Caco-2 (cell line): Measurements from ENCODE around the gene RASGEF1B. TPM values are rescaled to one million over a fixed set of nuclear protein-coding genes. Genes with fewer than 3 reads are reported as not detected.

Experiments
- BruUV-seq: library from RNA; stranded (reverse); fragments of 400-500 nt; replicated peaks from 2 replicates; lab custom pipeline; 2021; lab: Mats Ljungman, UMichigan
- CTCF ChIA-PET: fragments of 300-600 bp; sonication (Branson Sonifier 250); formaldehyde crosslinking; loops from one replicate; lab custom pipeline; 2022; ENCODE audit warnings: antibody characterized with exemption; lab: Charles Lee
- POLR2A ChIA-PET: fragments of 300-600 bp; sonication (Branson Sonifier 250); formaldehyde crosslinking; loops from one replicate; lab custom pipeline; 2022; ENCODE audit warnings: antibody characterized with exemption; lab: Charles Lee
- DNase-seq, 2 experiments: peaks; one replicate each; pipeline versions ENCODE4 v3.0.0 to v3.0.0-alpha.2; 2020 to 2022
- H3K27me3 ChIP-seq: replicated peaks from 2 replicates; pipeline ENCODE4 v1.6.0; 2011; ENCODE audit warnings: low read length; ENCODE audit not compliant: control insufficient read depth, insufficient read depth
- H3K36me3 ChIP-seq: 2 replicates; pipeline ENCODE4 v1.5.1; 2011; ENCODE audit warnings: low read length; ENCODE audit not compliant: control insufficient read depth, insufficient read depth
- H3K4me1 ChIP-seq: fragments of 250-450 bp; sonication (Bioruptor Pico); 2 replicates; pipeline ENCODE4 v1.5.1; 2020; ENCODE audit warnings: mild to moderate bottlenecking
- H3K4me3 ChIP-seq: 2 replicates; pipeline ENCODE4 v1.5.1; 2011; ENCODE audit warnings: low read depth, mild to moderate bottlenecking, control low read depth, low read length
- H3K9me3 ChIP-seq: fragments of 250-450 bp; sonication (Bioruptor Pico); 2 replicates; pipeline ENCODE4 v1.5.1; 2020; ENCODE audit warnings: mild to moderate bottlenecking, moderate library complexity
- H3K27ac Mint-ChIP-seq: one replicate; pipeline ENCODE4 v1.8.0; 2022; ENCODE audit warnings: mixed read lengths; ENCODE audit not compliant: unreplicated experiment
- H3K27me3 Mint-ChIP-seq: one replicate; pipeline ENCODE4 v1.8.0; 2022; ENCODE audit warnings: mixed read lengths; ENCODE audit not compliant: insufficient read depth, unreplicated experiment
- H3K36me3 Mint-ChIP-seq: one replicate; pipeline ENCODE4 v1.8.0; 2022; ENCODE audit warnings: mild to moderate bottlenecking, mixed read lengths; ENCODE audit not compliant: insufficient read depth, unreplicated experiment
- H3K4me1 Mint-ChIP-seq: one replicate; pipeline ENCODE4 v1.8.0; 2022; ENCODE audit warnings: low read depth, mixed read lengths; ENCODE audit not compliant: unreplicated experiment
- H3K4me3 Mint-ChIP-seq: one replicate; pipeline ENCODE4 v1.8.0; 2022; ENCODE audit warnings: mild to moderate bottlenecking, moderate library complexity, mixed read lengths; ENCODE audit not compliant: unreplicated experiment
- H3K9me3 Mint-ChIP-seq: one replicate; pipeline ENCODE4 v1.8.0; 2022; ENCODE audit warnings: mixed read lengths; ENCODE audit not compliant: unreplicated experiment
- CTCF ChIP-seq, 2 experiments: fragments of 200-600 bp in 1 of 2; IDR thresholded peaks; 1 replicate in 1 of 2; 2 replicates in 1 of 2; pipeline versions ENCODE4 v1.5.1 to v1.8.0; 2011 to 2022; ENCODE audit warnings: antibody characterized with exemption in 1 of 2, control low read depth in 1 of 2, inconsistent platforms in 1 of 2, low read depth in 1 of 2, low read length in 1 of 2, mild to moderate bottlenecking in 1 of 2, moderate library complexity in 1 of 2; ENCODE audit not compliant: insufficient read depth in 1 of 2, severe bottlenecking in 1 of 2, unreplicated experiment in 1 of 2
- intact Hi-C: fragments of 100-400 bp; cut with micrococcal nuclease; formaldehyde crosslinking; loops from one replicate; pipeline ENCODE4 v1.10.0; 2022; ENCODE audit not compliant: unreplicated experiment
- total RNA-seq: library from RNA; stranded (reverse); gene quantifications from 2 replicates; pipeline ENCODE4 v1.2.3, GENCODE V29; 2022

Gene RASGEF1B
- total RNA-seq, 1 experiment from 2014 or later = 32.3 TPM

DNA sequence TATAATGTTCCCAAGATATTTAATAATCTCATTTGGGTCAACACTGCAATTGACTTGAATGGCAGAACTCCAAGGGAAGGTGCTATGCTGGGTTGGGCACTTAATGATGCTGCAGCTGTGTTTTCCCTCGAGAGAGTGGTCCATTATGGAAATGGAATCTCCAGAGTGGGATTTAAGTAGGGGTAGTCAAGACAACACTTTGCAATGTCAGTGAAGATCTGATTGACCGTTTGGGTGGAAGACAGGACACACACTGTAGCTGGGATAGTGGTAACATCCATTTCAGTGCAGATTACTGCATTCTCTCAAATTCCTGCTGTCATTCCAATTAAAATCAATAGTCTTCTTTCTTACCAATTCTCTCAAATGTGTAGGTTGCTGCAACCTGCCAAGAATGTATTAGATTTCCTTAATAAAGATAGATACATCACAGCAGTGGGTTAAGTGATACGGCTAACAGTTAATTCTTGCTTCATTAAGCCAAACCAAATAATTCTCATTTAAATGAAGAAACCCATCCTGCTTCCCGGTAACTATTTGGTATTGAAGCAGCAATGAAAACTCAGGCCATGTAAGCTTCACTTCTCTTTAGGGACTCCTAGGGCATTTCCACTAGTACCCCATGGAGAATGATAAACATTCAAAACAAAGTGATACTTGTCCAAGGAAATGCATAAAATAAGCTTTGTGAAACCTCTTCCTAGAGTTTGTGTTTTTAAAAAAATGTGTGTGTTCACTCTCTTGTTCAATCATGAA is 40.5 kb upstream of the RASGEF1B start:
- Mint-ChIP-seq H3K4me1 (no peaks in the 10 kb centered on the region), H3K9me3 (no peaks in the 10 kb centered on the region), H3K36me3 (no peaks in the 10 kb centered on the region), H3K27ac (no peak overlapping the region), H3K4me3 (no peak overlapping the region), H3K27me3 (no peaks in the 10 kb centered on the region)
- no peak for DNase-seq
- Histone ChIP-seq H3K4me1 (no peaks in the 10 kb centered on the region), H3K27me3 (no peaks in the 10 kb centered on the region), H3K9me3 (no peaks in the 10 kb centered on the region), H3K36me3 (no peaks in the 10 kb centered on the region), H3K4me3 (no peak overlapping the region)
- TF ChIP-seq CTCF (IDR thresholded peaks at IDR 0.05; ENCODE audit: insufficient read depth in 1 of 2, low read depth in 1 of 2, low read length in 1 of 2, severe bottlenecking in 1 of 2, unreplicated experiment in 1 of 2) = no peak
- CTCF ChIA-PET = no interaction called here
- intact Hi-C loops = no loop called here
- no TSS peak for BruUV-seq
- POLR2A ChIA-PET = no interaction called here

- H3K9me3 ChIP-seq = no peaks in the 10 kb centered on the region
- TF ChIP-seq CTCF (IDR thresholded peaks at IDR 0.05; ENCODE audit: insufficient read depth in 1 of 2, low read depth in 1 of 2, low read length in 1 of 2, severe bottlenecking in 1 of 2, unreplicated experiment in 1 of 2) = no peak
- no peaks in the 10 kb centered on the region for H3K27me3 ChIP-seq
- no peak overlapping the region for H3K4me3 Mint-ChIP-seq
- H3K36me3 ChIP-seq = no peaks in the 10 kb centered on the region
- no peak overlapping the region for H3K27ac Mint-ChIP-seq
- no peaks in the 10 kb centered on the region for H3K4me1 Mint-ChIP-seq
- H3K27me3 Mint-ChIP-seq = no peaks in the 10 kb centered on the region
- DNase-seq = no peak
- no peaks in the 10 kb centered on the region for H3K9me3 Mint-ChIP-seq
- ChIA-PET POLR2A (no interaction called here), CTCF (no interaction called here)
- H3K36me3 Mint-ChIP-seq = no peaks in the 10 kb centered on the region
- H3K4me3 ChIP-seq = no peak overlapping the region
- intact Hi-C loops = no loop called here
- H3K4me1 ChIP-seq = no peaks in the 10 kb centered on the region
- BruUV-seq = no TSS peak
These were observed 39.0 kb upstream of the RASGEF1B start for GRCh38 chr4:81510643-81511178.

DNA sequence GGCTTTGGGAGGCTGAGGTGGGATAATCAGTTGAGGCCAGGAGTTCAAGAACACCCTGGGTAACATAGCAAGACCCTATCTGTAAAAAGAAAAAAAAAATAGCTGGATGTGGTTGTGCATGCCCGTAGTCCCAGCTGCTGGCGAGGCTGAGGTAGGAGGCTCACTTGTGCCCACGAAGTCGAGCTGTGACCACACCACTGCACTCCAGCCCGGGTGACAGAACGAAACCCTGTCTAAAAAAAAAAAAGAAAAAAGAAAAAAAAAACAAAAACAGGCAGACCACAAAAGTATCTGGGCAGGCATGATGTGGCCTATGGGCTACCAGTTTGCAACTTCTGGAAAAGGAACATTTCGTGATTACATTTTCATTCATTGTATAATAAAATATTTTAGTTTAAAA is 38.1 kb upstream of the RASGEF1B start:
- H3K9me3 ChIP-seq = no peaks in the 10 kb centered on the region
- Mint-ChIP-seq H3K36me3 (no peaks in the 10 kb centered on the region), H3K4me1 (no peaks in the 10 kb centered on the region), H3K9me3 (no peaks in the 10 kb centered on the region), H3K4me3 (no peak overlapping the region), H3K27me3 (no peaks in the 10 kb centered on the region), H3K27ac (no peak overlapping the region)
- no peaks in the 10 kb centered on the region for H3K4me1 ChIP-seq
- H3K27me3 ChIP-seq = no peaks in the 10 kb centered on the region
- no peak overlapping the region for H3K4me3 ChIP-seq
- BruUV-seq = no TSS peak
- DNase-seq = no peak
- POLR2A ChIA-PET = no interaction called here
- intact Hi-C loops = no loop called here
- H3K36me3 ChIP-seq = no peaks in the 10 kb centered on the region
- CTCF ChIA-PET = no interaction called here
- no peak for TF ChIP-seq CTCF (IDR thresholded peaks at IDR 0.05; ENCODE audit: insufficient read depth in 1 of 2, low read depth in 1 of 2, low read length in 1 of 2, severe bottlenecking in 1 of 2, unreplicated experiment in 1 of 2)
